Epidermal melanocyte (primary cell): ENCODE results near the gene RTF2.
A peak's percentile ranks its signal among the peaks of the same experiment; 100 is the strongest.

Experiments used
- DNase-seq: peaks from one replicate; pipeline ENCODE4 v3.0.0; 2011; ENCODE audit warnings: low spot score; ENCODE audit not compliant: insufficient read length

The RTF2 gene

DNA sequence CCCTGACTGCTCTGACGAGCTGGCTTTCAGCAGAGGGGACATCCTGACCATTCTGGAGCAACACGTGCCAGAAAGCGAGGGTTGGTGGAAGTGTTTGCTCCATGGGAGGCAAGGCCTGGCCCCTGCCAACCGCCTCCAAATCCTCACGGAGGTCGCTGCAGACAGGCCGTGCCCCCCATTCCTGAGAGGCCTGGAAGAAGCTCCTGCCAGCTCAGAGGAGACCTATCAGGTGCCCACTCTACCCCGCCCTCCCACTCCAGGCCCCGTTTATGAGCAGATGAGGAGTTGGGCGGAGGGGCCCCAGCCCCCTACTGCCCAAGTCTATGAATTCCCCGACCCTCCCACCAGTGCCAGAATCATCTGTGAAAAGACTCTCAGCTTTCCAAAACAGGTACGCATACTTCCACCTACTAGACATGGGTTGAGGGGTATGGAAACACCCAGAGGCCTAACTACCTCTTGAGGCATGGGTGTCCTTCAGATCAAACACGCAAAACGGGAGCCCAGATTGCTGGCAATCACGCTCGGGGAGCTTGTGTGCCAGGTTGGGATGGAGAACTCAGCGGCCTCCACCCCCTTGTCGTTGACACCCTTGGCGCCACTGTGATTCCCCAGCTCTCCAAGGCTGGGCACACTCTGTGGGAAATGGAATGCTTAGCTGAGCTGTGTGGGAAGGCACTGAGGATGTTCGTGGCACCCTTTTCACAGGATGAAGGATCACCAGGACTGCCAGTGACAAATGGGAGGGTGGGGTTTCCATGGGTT, 31.0 kb upstream of the RTF2 start:
- no peak for DNase-seq

DNA sequence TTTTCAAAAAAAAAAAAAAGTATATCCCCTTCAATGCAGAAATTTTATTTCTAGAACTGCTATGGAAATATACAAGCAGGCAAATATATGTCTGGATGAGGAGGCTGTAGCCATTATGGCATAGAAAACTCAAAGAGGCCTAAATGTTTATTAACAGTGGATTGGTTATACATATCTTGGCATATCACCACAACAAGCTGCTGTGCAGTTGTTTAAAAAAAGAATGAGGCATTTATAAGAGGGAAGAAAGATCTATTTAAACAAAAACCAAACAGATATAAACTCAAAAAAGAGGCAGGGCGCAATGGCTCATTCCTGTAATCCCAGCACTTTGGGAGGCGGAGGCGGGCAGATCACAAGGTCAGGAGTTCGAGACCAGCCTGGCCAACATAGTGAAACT, 30.1 kb upstream of the RTF2 start:
- DNase-seq: no peak

DNA sequence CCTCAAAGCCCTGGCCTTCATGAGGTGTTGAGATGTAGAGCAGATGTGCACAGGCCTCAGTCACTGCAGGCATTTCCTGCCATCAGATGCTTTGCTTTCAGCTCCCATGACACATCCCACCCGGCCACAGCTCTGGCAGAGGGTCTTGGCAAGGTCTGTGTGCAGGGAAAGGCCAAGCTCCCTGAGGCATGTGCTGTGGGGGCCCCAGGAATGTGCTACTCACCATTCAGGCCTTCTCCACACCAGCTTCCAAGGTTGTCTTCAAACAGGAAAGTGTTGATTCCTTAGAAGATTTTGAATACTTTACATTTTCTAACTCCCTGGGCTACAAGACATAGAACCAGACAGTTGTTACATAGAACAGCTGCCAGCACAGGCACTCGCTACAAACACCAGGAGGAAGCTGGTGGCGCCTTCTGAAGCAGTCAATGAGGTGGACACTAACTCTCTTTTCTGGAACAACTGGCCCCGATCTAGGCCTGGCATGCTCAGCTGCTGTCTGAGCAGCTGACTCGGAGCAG, 28.6 kb upstream of the RTF2 start:
- DNase-seq: peak; percentile 53

DNA sequence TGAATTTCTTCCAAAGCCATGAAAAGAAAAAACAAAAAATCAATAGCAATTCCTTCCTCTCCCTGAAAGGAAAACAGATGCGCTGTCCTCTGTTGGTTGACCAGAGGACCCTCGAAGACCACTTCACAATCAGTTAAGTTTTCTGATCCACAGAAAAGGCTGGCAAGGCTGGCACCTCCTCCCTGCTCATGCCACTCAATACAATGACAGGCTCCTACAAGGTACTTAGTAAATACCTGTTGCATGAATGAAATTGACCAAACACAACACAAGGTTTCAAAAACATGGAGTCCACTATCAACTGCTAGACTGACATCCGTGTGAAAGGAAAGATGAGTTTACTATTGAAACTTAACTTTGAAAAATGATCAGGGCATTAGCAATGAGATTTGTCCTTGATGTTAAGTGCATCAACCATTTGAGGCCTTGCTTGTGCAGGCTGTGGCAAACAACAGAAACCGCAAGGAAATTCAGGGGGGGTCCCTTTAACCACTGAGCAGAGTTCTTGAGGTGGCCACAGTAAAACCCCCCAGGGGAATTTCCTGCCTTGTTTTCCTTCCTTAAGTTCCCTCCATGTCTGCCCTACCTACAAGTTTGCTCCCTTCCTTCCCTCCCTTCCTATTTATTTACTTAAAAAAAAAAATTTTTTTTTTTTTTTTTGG, 27.9 kb upstream of the RTF2 start:
- no peak for DNase-seq

DNA sequence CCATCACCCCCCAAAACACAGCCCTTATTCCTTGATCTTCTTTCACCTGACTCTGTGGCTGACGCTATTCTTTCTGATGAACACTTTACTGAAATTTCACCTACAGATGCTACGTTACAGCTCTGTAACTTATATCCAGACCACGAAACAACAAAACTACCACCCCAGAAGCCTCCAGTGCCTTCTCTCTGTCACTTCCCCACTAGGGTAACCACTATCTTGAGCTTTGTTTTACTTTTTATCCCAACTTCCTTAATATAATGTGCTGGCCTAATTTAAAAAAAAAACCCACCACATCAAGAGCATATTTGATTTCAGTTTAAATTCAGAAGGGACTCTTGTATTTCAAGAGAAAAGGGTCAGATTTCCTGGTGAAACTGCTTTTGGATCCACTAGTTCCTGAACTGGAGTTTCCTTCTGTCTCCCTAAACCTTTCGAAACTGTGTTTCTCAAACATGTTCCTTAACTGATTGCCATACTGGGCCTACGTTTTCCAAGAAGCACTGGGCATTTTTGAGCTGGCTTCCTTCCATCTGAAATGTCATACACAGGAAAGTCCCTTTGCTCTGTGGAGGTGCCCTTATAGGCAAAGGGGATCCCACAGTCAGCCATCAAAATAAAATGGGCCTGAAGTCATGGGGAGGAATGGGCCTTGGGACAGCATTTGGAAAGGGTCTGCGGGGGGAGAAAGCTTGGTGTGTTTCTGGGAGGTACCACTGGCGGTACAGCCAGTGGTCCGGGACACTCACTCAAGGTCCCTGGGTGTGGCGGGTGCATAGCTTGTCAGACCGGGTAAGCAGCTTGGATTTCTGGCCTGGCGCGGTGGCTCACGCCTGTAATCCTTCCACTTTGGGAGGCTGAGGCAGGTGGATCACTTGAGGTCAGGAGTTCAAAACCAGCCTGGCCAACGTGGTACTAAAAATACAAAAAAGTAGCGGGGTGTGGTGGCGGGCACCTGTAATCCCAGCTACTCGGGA, 25.8 kb upstream of the RTF2 start:
- no peak for DNase-seq

DNA sequence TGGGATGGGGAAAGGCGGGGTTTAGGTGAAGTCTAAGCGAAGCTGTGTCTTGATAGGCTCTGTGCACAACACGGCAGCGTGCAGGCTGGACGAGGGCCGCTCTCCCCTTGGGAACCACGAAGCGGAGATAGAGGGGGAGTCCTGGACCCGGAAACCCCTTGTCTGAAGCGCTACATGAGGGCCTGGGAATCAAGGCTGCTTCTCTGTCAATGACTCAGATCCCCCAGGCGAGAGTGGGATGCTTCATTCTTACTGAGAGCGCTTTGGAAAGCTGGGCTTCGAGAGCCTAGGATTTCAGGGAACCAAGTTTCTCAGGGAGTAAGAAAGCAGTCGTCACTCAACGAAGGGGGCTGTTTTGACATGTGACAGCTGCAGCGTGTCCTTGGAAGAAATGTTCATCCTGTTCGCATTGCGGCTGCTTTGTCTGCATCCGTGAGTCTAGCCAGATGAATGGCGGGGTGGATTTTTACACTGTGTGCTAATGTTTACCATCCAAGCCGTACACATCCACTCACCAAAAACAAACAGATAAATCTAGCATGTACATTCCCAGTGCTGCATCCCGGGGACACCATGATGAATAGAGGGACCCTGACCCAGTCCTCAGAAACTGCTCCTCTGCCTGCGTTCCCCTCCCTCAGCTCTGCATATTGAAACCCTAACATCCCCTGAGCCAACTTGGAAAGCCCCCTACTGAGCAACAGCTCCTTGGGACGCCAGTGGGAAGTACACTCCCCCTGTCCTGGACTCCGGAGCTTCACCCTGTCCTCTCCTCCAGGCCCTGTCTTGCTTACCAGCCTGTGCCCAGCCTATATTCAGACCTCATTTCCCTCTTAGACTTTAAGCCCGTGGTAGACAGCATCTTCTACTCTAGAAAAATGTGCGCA, 24.5 kb upstream of the RTF2 start:
- no peak for DNase-seq

DNA sequence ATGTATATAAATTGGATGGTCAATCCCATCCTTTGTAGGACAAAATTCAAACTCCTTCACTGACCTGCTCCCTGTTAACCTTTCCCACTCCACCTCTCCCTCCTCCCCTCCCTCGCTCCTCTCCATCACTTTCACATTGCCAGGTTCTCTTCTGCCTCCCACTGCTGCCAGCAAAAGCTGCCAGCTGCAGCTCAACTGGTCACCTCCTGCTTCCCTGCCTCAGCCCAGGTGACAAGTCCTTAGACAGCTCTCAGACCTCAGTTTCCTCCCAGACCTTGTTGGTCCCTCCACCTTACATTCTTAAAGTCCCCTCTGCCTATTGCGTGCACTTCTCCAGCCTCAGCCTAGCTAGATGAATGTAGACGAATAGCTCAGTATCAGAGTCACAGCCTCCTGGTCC, 23.3 kb upstream of the RTF2 start:
- no peak for DNase-seq

DNA sequence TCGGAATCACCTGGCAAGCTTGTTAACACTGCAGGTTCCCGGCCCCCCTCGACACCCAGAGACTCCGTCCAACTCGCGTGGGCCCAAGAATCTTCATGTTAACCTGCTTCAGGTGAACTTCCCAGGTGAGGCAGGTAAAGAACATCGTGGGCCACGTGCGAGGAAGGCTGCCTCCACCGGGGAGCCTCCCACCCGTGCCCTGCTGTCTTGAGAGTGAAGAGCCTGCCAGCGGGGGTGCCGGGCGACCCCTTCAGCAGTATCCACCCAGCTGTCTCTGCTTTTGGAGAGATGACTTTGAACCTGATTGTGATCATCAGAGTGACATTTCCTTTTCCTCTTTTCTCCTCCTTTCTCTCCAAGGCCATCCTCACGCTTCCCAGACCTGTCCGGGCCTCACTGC, 22.9 kb upstream of the RTF2 start:
- DNase-seq: no peak

DNA sequence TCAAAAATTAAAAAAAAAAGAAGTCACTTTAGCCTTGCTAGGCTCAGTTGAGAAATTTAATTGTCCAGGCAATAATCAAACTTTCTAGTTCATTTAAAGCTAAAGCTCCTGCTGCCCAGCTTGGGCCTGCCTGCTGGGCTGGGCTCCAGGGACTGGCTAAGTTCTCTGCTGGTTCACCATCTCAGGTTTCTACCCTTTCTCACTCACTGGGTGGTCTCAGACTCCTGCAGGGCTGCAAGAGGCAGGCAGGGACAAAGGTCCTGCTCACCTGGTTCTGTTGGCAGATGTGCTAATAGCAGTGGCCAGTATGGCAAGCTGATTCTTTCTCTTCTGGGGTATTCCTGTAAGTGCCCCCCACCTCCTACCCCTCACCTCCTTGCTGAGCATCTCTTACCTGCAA, 21.2 kb upstream of the RTF2 start:
- DNase-seq: no peak

DNA sequence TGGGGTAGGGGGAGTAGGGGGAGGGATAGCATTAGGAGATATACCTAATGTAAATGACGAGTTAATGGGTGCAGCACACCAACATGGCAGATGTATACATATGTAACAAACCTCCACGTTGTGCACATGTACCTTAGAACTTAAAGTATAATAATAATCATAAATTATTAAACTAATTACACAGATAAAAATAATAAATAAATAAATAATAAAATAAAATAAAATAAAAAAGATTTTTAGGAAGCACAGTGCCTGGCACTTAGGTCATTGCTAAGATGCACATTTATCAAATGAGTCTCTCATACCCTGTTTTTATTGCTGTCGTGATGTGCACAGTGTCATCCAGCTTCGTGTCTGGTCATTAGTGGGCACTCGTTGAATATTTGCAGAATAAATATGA, 19.0 kb upstream of the RTF2 start:
- DNase-seq: no peak

DNA sequence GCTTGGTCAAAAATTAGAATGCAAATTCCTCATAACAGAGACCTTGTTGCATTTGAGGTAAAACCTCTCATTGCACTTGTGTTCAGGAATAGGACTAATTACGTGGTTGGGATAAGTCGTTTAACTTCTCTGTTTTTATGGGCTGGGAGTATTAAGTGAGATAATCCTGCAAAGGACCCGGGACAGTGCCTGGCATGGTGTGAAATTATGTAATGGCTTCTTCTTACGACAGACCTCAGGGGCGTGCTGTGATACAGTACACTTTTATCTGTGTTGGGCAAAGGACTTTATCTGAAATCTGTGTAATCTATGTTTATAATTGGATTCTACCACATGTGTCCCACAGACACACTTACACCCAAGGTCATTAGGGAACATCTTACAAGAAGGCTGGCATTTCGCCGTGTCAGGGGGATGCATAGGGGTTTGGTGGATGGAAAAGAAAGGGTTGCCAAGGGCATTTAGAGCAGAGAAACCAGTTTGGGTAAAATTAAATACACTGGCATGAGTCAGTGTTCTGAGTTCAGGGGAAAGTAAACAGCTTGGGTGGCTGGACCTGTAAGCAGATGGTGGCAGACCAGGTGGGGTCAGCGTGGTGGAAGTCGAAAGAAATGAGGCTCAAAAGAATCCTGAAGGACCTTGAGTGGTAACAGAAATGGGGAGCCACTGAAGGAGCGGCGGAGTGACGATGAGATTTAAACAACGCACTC, 17.2 kb upstream of the RTF2 start:
- DNase-seq: no peak

DNA sequence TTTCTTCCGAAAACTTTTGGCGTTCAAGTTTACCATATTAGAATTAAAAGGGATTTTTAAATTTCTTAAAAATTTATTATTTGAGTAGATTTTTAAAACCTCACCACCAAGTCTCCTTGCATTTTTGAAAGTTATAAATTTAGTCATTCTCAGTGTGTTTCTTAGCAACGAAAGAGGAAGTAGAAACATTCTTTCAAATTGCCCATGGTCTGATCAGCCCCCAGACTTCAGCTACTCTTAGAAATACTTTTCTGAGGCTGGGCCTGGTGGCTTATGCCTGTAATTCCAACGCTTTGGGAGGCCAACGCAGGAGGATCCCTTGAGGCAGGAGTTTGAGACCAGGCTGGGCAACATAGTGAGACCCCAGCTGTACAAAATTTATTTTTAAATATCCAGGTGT, 15.1 kb upstream of the RTF2 start:
- no peak for DNase-seq

DNA sequence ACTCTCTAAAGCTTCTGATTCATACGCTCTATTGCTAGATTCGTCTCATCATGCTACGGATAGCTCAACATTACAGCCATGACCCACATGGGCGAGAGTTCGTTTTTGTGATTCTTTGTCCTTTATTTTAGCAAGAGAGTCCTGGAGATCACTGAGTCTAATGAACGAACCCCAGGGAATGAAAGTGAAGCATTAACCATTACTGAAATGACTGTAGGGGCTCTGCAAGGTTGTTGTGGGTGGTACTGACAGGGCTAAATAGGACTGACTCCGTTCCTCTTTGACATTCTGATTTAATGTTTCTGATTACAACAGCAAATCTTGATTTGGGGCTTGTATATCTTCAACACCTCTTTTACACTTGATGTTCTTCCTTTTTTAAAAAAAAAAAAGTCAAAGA, 13.7 kb upstream of the RTF2 start:
- no peak for DNase-seq

DNA sequence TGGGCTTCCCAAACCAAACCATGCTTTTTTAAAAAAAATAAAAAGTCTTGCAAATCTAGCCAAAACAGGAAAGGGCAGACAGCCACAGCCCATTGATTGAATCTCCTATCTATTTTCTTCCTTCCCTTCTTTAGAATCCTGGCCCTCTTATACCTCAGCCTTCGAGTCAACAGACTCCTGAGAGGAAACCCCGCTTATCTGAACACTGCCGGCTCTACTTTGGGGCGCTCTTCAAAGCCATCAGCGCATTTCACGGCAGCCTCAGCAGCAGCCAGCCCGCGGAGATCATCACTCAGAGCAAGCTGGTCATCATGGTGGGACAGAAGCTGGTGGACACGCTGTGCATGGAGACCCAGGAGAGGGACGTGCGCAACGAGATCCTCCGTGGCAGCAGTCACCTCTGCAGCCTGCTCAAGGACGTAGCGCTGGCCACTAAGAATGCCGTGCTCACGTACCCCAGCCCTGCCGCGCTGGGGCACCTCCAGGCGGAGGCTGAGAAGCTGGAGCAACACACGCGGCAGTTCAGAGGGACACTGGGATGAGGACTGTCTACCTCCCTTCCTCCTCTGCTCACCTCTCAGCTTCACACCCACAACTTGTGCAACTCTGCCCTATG, 10.1 kb upstream of the RTF2 start:
- DNase-seq: no peak

DNA sequence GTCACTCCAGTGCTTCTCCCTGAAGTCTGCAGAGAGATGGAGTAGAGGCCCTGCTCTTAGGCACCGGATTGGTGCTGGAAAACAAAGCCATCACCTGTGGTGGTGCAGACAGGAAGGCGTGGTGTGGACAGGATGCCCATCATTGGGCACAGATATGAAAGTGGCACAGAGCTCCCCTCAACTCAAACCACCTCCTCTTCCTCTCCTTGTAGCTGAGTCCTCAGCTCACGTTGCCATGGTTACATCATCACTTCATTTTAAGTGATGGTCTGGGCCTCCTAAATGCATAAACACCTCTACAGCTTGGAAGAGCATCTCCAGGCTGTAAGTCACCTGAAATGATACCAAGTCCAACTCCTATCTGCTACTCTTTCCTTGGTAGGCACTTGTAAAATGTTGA, 8.0 kb upstream of the RTF2 start:
- DNase-seq: no peak

DNA sequence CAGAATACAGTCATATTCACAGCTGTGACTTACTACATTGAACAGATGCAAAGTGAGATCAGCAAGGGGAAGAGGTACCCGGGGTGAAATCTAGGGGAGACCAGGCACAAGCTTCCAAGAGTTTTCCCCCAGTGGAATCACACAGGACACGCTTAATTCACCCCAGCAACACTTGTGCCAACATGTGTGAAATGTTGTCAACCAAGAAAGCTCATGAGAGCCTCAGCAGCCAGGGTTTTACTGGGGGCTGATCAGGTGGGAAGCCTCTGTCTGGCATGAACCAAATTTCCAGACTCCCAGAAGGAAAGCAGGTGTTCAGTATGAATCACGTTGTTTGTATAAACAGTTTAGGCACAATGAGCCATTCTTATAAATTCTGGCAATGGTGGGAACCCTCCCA, 6.9 kb upstream of the RTF2 start:
- DNase-seq: no peak

DNA sequence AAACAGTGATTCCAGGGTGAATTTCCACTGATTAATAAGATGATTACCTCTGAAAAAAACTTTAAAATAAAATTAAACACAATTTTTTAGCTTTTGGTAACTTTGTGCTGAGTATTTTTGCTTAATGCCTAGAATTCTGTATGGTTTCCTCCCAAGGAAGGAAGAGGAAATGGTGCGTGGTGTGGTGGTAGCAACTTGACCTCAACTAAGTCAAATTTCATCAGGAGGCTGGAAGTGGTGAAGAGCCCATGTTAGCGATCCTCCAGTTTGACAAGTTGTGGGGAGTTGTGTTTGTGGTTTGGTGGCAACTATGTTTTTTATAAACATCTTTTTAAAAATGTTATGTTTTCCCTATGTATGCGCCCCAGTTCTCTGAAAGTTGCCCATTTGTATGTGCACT, 5.0 kb upstream of the RTF2 start:
- DNase-seq: no peak

DNA sequence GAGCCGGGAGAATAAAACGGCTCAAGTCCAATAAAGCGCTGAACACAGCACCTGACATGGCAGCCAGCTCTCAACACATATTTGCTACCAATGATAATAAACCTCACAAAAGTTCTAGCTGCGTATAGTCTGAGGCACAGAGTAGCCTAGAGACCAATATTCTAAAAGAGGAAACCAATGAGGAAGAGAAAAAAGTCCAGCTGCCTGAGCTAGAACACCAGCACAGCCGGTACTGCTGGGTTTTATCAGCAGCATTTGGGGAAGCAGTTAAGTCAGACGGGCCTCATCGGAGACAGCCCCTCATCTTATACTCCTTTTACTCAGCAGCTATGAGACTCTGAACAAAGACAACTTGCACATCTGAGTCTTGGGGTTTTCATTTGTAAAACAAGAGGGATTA, 2.4 kb upstream of the RTF2 start:
- DNase-seq: no peak

DNA sequence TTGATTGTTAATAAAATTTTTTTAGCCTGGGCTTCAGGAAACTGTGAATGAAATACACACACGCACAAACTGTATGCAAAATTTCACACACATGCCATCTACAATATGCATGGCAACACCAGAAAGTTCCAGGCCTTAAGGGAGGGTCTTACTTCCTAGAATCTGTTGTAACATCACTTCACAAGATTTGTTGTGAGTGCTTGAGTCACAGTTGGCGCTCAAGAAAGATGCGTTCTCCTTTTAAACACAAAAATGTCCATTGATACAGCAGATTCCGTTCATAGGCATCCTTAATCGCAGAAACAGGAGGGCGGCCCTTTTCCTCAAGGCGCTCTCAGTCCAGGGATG, 485 bp upstream of the RTF2 start:
- DNase-seq: no peak

DNA sequence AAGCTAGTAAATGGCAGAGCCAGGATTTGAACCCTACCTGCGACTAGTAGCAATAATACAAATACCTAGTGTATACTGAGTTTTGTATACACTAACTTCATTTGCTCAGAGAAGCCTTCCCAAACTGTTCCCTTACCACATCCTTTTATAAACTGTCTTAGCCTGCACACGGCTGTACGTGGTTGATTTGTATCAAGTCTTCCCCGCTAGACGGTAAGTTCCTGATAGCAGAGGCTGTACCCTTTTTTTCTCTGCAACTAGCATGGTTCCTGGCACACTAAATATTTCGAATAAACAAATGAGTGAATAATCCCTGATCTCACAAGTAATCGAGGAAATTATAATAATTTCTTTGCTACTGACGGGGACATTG, 636 bp downstream of the RTF2 start:
- DNase-seq: no peak
